A549 (cell line): Measurements from ENCODE around the gene IFT27.

Experiments
- EP300 ChIP-seq, 2 experiments: fragments of >200 bp; sonication (Bioruptor Twin); formaldehyde crosslinking; IDR thresholded peaks; 2 replicates in 1 of 2; 3 replicates in 1 of 2; pipeline ENCODE4 v1.6.1; 2016 to 2017
- FOSB ChIP-seq: fragments of 250-450 bp; sonication (Bioruptor Pico); IDR thresholded peaks from 2 replicates; pipeline ENCODE4 v1.5.0; 2020; ENCODE audit warnings: mild to moderate bottlenecking, moderate library complexity
- HMGXB4 ChIP-seq: fragments of 250-450 bp; sonication (Bioruptor Pico); IDR thresholded peaks from 2 replicates; pipeline ENCODE4 v1.5.0; 2021; ENCODE audit warnings: mild to moderate bottlenecking, moderate library complexity, borderline replicate concordance
- POLR2A ChIP-seq: IDR thresholded peaks from 2 replicates; pipeline ENCODE4 v1.6.1; 2012; ENCODE audit warnings: mild to moderate bottlenecking, low read length
- TF ChIP-seq, protein P1 (sequence below): fragments of >200 bp; sonication (Bioruptor Twin); formaldehyde crosslinking; IDR thresholded peaks from 3 replicates; pipeline ENCODE4 v1.5.1; 2016

DNA sequence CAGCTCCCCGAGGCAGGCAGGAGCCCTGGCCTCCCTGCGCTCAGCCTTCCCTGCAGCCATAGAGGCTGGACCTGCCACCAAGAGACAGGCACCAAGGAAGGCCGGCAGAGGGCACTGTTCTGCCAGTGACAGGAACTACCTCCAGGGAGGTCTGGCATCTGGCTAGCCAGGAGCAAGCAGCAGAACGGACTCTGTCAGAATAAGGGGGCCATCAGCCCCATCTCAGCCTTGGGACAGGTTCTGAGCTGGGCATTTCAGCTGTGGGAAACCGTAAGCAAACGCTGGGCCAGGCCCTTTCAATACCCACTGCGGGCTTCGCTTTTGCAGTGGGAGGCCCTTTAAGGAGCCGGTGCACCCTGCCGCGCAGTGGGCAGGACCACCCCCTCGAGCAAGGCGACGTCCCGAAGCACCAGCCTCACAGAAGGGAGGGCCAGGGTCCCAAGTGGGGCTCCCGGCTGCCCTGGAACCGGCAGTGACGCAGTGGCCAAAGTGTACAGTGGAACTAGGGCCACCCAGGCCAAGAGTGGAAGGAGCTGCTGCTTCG lies 18.2 kb downstream of the IFT27 start:
- TF ChIP-seq, protein P1, sequence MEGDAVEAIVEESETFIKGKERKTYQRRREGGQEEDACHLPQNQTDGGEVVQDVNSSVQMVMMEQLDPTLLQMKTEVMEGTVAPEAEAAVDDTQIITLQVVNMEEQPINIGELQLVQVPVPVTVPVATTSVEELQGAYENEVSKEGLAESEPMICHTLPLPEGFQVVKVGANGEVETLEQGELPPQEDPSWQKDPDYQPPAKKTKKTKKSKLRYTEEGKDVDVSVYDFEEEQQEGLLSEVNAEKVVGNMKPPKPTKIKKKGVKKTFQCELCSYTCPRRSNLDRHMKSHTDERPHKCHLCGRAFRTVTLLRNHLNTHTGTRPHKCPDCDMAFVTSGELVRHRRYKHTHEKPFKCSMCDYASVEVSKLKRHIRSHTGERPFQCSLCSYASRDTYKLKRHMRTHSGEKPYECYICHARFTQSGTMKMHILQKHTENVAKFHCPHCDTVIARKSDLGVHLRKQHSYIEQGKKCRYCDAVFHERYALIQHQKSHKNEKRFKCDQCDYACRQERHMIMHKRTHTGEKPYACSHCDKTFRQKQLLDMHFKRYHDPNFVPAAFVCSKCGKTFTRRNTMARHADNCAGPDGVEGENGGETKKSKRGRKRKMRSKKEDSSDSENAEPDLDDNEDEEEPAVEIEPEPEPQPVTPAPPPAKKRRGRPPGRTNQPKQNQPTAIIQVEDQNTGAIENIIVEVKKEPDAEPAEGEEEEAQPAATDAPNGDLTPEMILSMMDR, result peak; percentile 52
- TF ChIP-seq FOSB (CRISPR knock-in tag), result no peak
- no peak for TF ChIP-seq EP300 (IDR thresholded peaks at IDR 0.05)
- TF ChIP-seq HMGXB4 (CRISPR knock-in tag), result no peak
- TF ChIP-seq POLR2A, result no peak
